B cell (primary cell): ENCODE measurements around the gene WBP1. TPM values are rescaled to one million over a fixed set of nuclear protein-coding genes. Genes with fewer than 3 reads are reported as not detected.

Experiments used
- ATAC-seq: fragments of 200-7000 bp; cut with Tn5 transposase; one replicate; pipeline ENCODE4 v1.10.0; 2021; ENCODE audit warnings: low read depth, mild to moderate bottlenecking, moderate number of reproducible peaks, moderate library complexity
- CTCF ChIA-PET: fragments of 350-600 bp; sonication (Branson Sonifier 250); formaldehyde crosslinking; loops from one replicate; lab custom pipeline; 2021; ENCODE audit warnings: antibody characterized with exemption, inconsistent platforms; lab: Charles Lee
- POLR2A ChIA-PET: fragments of 350-600 bp; sonication (Branson Sonifier 250); formaldehyde crosslinking; loops from one replicate; lab custom pipeline; 2021; ENCODE audit warnings: antibody characterized with exemption; lab: Charles Lee
- DNase-seq: peaks from one replicate; pipeline ENCODE4 v3.0.0; 2013
- H2AFZ ChIP-seq: 2 replicates; pipeline ENCODE4 v1.6.1; 2012; ENCODE audit warnings: mild to moderate bottlenecking, low read depth, low read length; ENCODE audit not compliant: insufficient read depth, poor library complexity, severe bottlenecking
- H3K27ac ChIP-seq, 2 donors: 1 replicate in 1 of 2; 2 replicates in 1 of 2; pipeline ENCODE4 v1.5.1; 2012 to 2013; ENCODE audit warnings: low read length in 2 of 2, mild to moderate bottlenecking in 2 of 2, moderate library complexity in 1 of 2
- H3K27me3 ChIP-seq, 4 experiments: fragments of 200-600 bp in 1 of 4; sonication (generic) in 1 of 4; replicated peaks in 1 of 4; 1 replicate in 2 of 4; 2 replicates in 2 of 4; pipeline versions ENCODE4 v1.6.1 to v1.7.0; 2013 to 2016; ENCODE audit warnings: low read length in 3 of 4, mild to moderate bottlenecking in 2 of 4, mixed read lengths in 1 of 4, moderate library complexity in 1 of 4; ENCODE audit not compliant: insufficient read depth in 4 of 4, control insufficient read depth in 3 of 4; ENCODE audit errors: control extremely low read depth in 1 of 4
- H3K36me3 ChIP-seq, 2 experiments: replicated peaks in 1 of 2; 1 replicate in 1 of 2; 2 replicates in 1 of 2; pipeline versions ENCODE4 v1.6.1 to v1.7.1; 2013; ENCODE audit warnings: low read length in 1 of 2; ENCODE audit not compliant: insufficient read depth in 2 of 2, control insufficient read depth in 1 of 2; ENCODE audit errors: control extremely low read depth in 1 of 2, extremely low read depth in 1 of 2
- H3K4me1 ChIP-seq, 2 donors: fragments of 200-600 bp in 1 of 2; sonication (generic) in 1 of 2; 1 replicate in 1 of 2; 2 replicates in 1 of 2; pipeline versions ENCODE4 v1.5.1 to v1.6.1; 2013 to 2017; ENCODE audit warnings: low read length in 2 of 2; ENCODE audit not compliant: control insufficient read depth in 2 of 2, insufficient read depth in 2 of 2
- H3K4me2 ChIP-seq: replicated peaks from 2 replicates; pipeline ENCODE3; 2012; ENCODE audit warnings: mild to moderate bottlenecking, low read depth, low read length; ENCODE audit not compliant: poor library complexity, severe bottlenecking
- H3K4me3 ChIP-seq, 5 experiments: fragments of 200-600 bp in 1 of 5; sonication (generic) in 1 of 5; 1 replicate in 3 of 5; 2 replicates in 2 of 5; pipeline versions ENCODE4 v1.5.1 to v1.7.0; 2011 to 2016; ENCODE audit warnings: low read length in 4 of 5, mild to moderate bottlenecking in 4 of 5, low read depth in 2 of 5, control low read depth in 1 of 5, moderate library complexity in 1 of 5; ENCODE audit not compliant: insufficient read depth in 1 of 5; ENCODE audit errors: control extremely low read depth in 1 of 5, extremely low read depth in 1 of 5
- H3K79me2 ChIP-seq: fragments of 200-600 bp; sonication (generic); one replicate; pipeline ENCODE4 v1.6.0; 2016; ENCODE audit warnings: low read length; ENCODE audit not compliant: control insufficient read depth, insufficient read depth
- H3K9ac ChIP-seq: fragments of 200-600 bp; sonication (generic); 2 replicates; pipeline ENCODE4 v1.6.1; 2017; ENCODE audit warnings: mild to moderate bottlenecking, low read length, moderate library complexity
- H3K9me3 ChIP-seq, 3 donors: one replicate each; pipeline versions ENCODE4 v1.6.1 to v1.7.1; 2013; ENCODE audit warnings: low read length in 2 of 3; ENCODE audit not compliant: control insufficient read depth in 2 of 3, insufficient read depth in 1 of 3; ENCODE audit errors: control extremely low read depth in 1 of 3
- H4K20me1 ChIP-seq: 2 replicates; pipeline ENCODE4 v1.6.0; 2012; ENCODE audit warnings: mild to moderate bottlenecking, low read length; ENCODE audit not compliant: insufficient read depth, control insufficient read depth, poor library complexity, severe bottlenecking
- H3K27ac Mint-ChIP-seq: one replicate; pipeline ENCODE4 v1.8.0; 2021; ENCODE audit warnings: mixed read lengths
- H3K27me3 Mint-ChIP-seq: one replicate; pipeline ENCODE4 v1.8.0; 2021; ENCODE audit warnings: mixed read lengths
- H3K4me1 Mint-ChIP-seq: one replicate; pipeline ENCODE4 v1.8.0; 2021; ENCODE audit warnings: mixed read lengths
- H3K4me3 Mint-ChIP-seq: one replicate; pipeline ENCODE4 v1.8.0; 2021; ENCODE audit warnings: mixed read lengths
- H3K9me3 Mint-ChIP-seq: one replicate; pipeline ENCODE4 v1.8.0; 2022; ENCODE audit warnings: mixed read lengths; ENCODE audit not compliant: insufficient read depth
- EZH2 ChIP-seq: IDR thresholded peaks from 2 replicates; pipeline ENCODE4 v1.6.1; 2012; ENCODE audit warnings: borderline replicate concordance, low read depth, mild to moderate bottlenecking, moderate library complexity, low read length; ENCODE audit not compliant: insufficient read depth, poor library complexity, severe bottlenecking
- WGBS: methylation state at CpG from one replicate; pipeline ENCODE4 v1.1.5; 2013; ENCODE audit warnings: missing lambda C conversion rate; ENCODE audit not compliant: insufficient coverage; 5-methylcytosine and 5-hydroxymethylcytosine counted together
- intact Hi-C: fragments of 100-400 bp; cut with micrococcal nuclease; formaldehyde crosslinking; loops from one replicate; pipeline ENCODE4 v1.10.0; 2022
- polyA plus RNA-seq: library from polyadenylated mRNA; depleted of rRNA; stranded (reverse); fragments of >200 nt; gene quantifications from 2 replicates; pipeline ENCODE4 v1.2.3, GENCODE V29; 2012
- total RNA-seq, 2 donors: library from RNA; stranded (reverse); fragments of 120-200 nt in 1 of 2; gene quantifications; 1 replicate in 1 of 2; 2 replicates in 1 of 2; pipeline versions ENCODE4 v1.2.3 to v1.2.4, GENCODE V29; 2013 to 2022
- TF ChIP-seq, protein P1 (sequence below): fragments of 200-600 bp; IDR thresholded peaks from one replicate; pipeline ENCODE4 v1.8.0; 2022; ENCODE audit warnings: antibody characterized with exemption, mild to moderate bottlenecking

WBP1 gene
- total and polyA plus RNA-seq, 2 donors (not counting 1 experiment from before 2014, with no cell fraction given), result 98.4 to 207 TPM

DNA sequence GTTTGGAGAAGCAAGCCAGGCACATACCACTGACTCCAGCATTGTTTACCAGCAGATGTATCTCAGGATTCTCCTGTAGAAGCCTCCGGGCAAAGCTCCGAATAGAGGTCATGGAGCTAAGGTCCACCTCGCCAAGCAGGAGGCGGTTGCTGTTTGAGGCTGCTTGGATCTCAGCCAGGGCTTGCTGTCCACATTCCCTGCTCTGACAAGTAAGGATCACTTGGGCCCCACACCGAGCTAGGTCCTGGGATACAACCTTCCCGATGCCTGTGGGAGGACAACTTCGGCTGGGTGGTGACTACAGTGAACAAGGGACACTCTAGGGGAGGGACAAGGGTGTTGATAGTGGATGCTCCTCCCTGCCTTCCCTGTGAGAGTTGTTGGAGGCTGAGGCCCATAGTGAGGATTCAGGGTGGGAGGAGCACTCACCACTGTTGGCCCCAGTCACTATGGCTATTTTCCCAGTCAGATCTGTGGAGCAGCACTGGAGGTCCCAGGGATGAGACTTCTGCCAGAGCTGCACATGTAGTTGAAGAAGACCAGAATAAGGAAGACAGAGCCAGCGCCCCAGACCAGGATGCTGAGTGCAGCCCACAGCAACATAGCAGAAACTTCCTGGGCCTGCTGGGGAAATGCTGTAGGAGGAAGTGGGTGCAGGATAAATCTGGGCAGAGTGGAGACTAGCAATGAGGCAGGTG is 45.1 kb upstream of the WBP1 start:
- intact Hi-C loops, result no loop called here
- H3K27ac ChIP-seq, result peak overlapping the region in 1 of 2 donors; percentile 67
- ChIA-PET POLR2A (interaction anchor here (1.8 kb wide), 1 partner anchor 22 kb away, joined by 6 read pairs; no protein-coding TSS in a partner anchor), CTCF (interaction anchor here (0.5 to 1.0 kb wide), 3 partner anchors 21 to 178 kb away, joined by 3 read pairs; no protein-coding TSS in a partner anchor)
- H3K36me3 ChIP-seq, result no peaks in the 10 kb centered on the region
- peak overlapping the region; percentile 48 for H3K4me3 Mint-ChIP-seq
- H3K27ac Mint-ChIP-seq, result peak overlapping the region; percentile 21
- ATAC-seq (no peak), DNase-seq (no peak)
- WGBS, result 86% methylated on average over 8 of the region's 8 CpGs
- no peak overlapping the region for H3K4me3 ChIP-seq
- H3K27me3 Mint-ChIP-seq, result peaks cover 5% of the 10 kb centered on the region
- no peaks in the 10 kb centered on the region for H3K27me3 ChIP-seq
- peak overlapping the region; percentile 87 for H3K4me2 ChIP-seq
- no peak overlapping the region for H3K9ac ChIP-seq
- peaks cover 4% of the 10 kb centered on the region for H3K79me2 ChIP-seq
- H3K4me1 ChIP-seq, result peaks cover 29 to 38% of the 10 kb centered on the region in 2 donors
- H3K4me1 Mint-ChIP-seq, result peaks cover 35% of the 10 kb centered on the region
- H4K20me1 ChIP-seq, result no peaks in the 10 kb centered on the region
- H3K9me3 ChIP-seq, result no peaks in the 10 kb centered on the region
- H3K9me3 Mint-ChIP-seq, result no peaks in the 10 kb centered on the region
- no peak for TF ChIP-seq EZH2
- TF ChIP-seq, protein P1, sequence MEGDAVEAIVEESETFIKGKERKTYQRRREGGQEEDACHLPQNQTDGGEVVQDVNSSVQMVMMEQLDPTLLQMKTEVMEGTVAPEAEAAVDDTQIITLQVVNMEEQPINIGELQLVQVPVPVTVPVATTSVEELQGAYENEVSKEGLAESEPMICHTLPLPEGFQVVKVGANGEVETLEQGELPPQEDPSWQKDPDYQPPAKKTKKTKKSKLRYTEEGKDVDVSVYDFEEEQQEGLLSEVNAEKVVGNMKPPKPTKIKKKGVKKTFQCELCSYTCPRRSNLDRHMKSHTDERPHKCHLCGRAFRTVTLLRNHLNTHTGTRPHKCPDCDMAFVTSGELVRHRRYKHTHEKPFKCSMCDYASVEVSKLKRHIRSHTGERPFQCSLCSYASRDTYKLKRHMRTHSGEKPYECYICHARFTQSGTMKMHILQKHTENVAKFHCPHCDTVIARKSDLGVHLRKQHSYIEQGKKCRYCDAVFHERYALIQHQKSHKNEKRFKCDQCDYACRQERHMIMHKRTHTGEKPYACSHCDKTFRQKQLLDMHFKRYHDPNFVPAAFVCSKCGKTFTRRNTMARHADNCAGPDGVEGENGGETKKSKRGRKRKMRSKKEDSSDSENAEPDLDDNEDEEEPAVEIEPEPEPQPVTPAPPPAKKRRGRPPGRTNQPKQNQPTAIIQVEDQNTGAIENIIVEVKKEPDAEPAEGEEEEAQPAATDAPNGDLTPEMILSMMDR, result no peak
- H2AFZ ChIP-seq, result peak overlapping the region; percentile 80

DNA sequence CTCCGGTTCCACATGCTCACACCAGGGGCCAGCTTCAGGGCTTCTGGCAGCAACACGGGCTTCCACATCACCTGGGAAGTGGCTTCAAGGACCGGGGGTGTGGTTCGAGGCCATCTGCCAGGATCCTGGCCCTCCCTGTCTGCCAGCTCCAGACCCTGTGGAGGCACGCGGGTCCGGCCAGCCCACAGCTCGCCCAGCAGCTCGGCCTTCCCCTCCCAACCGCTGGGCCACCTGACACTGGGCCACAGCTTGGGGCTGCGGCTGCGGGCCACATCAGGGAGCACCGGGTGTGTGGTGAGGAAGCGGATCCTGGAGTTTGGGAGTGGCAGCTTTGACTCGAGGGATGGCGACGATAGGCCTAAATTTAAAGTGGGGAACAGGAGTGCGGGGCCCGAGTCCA is 43.8 kb upstream of the WBP1 start:
- CTCF ChIA-PET, result interaction anchor here (1.3 to 1.7 kb wide), 2 partner anchors 23 to 117 kb away, joined by 3 to 6 read pairs; no protein-coding TSS in a partner anchor
- POLR2A ChIA-PET, result interaction anchor here (0.6 to 2.1 kb wide), 3 partner anchors 23 to 633 kb away, joined by 5 to 6 read pairs (median 6); no protein-coding TSS in a partner anchor
- Histone ChIP-seq H3K27ac (peak overlapping the region; percentile 30 to 67), H3K4me2 (peak overlapping the region; percentile 87), H4K20me1 (no peaks in the 10 kb centered on the region), H3K9ac (peak overlapping the region; percentile 72), H3K27me3 (no peaks in the 10 kb centered on the region), H3K36me3 (no peaks in the 10 kb centered on the region), H3K9me3 (no peaks in the 10 kb centered on the region), H3K4me3 (peak overlapping the region in 4 of 5 experiments; percentile 54 to 67 (median 64)), H2AFZ (peak overlapping the region; percentile 80), H3K79me2 (peaks cover 4% of the 10 kb centered on the region), H3K4me1 (peaks cover 32 to 47% of the 10 kb centered on the region in 2 donors)
- Mint-ChIP-seq H3K27me3 (no peaks in the 10 kb centered on the region), H3K27ac (peak overlapping the region; percentile 83), H3K4me3 (peak overlapping the region; percentile 84), H3K4me1 (peaks cover 41% of the 10 kb centered on the region), H3K9me3 (no peaks in the 10 kb centered on the region)
- WGBS, result 82% methylated on average over 18 of the region's 19 CpGs
- DNase-seq (peak; percentile 27), ATAC-seq (no peak)
- no peak for TF ChIP-seq EZH2
- TF ChIP-seq, protein P1, result no peak
- intact Hi-C loops, result no loop called here
